SW 1271 (cell line): ENCODE measurements around the gene CELSR1.
A peak's percentile ranks its signal among the peaks of the same experiment; 100 is the strongest.

ENCODE experiments used
- DNase-seq, 2 experiments: peaks; one replicate each; lab custom pipeline; 2025; lab: John Stamatoyannopoulos, UW

The CELSR1 gene

GRCh38 chr22:46551321-46551720, 13.9 kb upstream of the CELSR1 start:
- no peak for DNase-seq

GRCh38 chr22:46549971-46550641, 12.7 kb upstream of the CELSR1 start:
- no peak for DNase-seq

GRCh38 chr22:46549563-46549840, 12.1 kb upstream of the CELSR1 start:
- DNase-seq: no peak

- DNase-seq: no peak
Observed at GRCh38 chr22:46547883-46548244, 10.4 kb upstream of the CELSR1 start.

GRCh38 chr22:46547179-46547882, 9.9 kb upstream of the CELSR1 start:
- no peak for DNase-seq

GRCh38 chr22:46546466-46547178, 9.2 kb upstream of the CELSR1 start:
- DNase-seq: no peak

- DNase-seq: no peak
Observed at GRCh38 chr22:46545086-46545792, 7.8 kb upstream of the CELSR1 start.

- peak in 1 of 2 experiments; percentile 45 for DNase-seq
Observed at GRCh38 chr22:46542011-46542985, 4.9 kb upstream of the CELSR1 start.

- DNase-seq: no peak
Observed at GRCh38 chr22:46541536-46541935, 4.1 kb upstream of the CELSR1 start.

GRCh38 chr22:46540874-46541273, 3.5 kb upstream of the CELSR1 start:
- DNase-seq: no peak

GRCh38 chr22:46539169-46539568, 1.7 kb upstream of the CELSR1 start:
- no peak for DNase-seq

GRCh38 chr22:46538814-46539160, 1.4 kb upstream of the CELSR1 start:
- no peak for DNase-seq

GRCh38 chr22:46537946-46538813, 760 bp upstream of the CELSR1 start:
- no peak for DNase-seq

- no peak for DNase-seq
Observed at GRCh38 chr22:46536537-46537224, 739 bp downstream of the CELSR1 start.

GRCh38 chr22:46535876-46536536, 1.4 kb downstream of the CELSR1 start:
- DNase-seq: no peak

- DNase-seq: no peak
Observed at GRCh38 chr22:46534901-46535630, 2.4 kb downstream of the CELSR1 start.

- DNase-seq: no peak
Observed at GRCh38 chr22:46534177-46534776, 3.1 kb downstream of the CELSR1 start.

GRCh38 chr22:46533070-46533833, 4.2 kb downstream of the CELSR1 start:
- DNase-seq: no peak
